COLO829 (cell line): ENCODE results near the gene C6orf15.
"Not testable (repeated sequence)": the region's sequence is repeated elsewhere in the genome, so short reads cannot be mapped to it uniquely, and the experiment has no call there.

Experiments
- DNase-seq: peaks from one replicate; pipeline ENCODE4 v3.0.0; 2012; ENCODE audit warnings: low spot score

The C6orf15 gene

DNA sequence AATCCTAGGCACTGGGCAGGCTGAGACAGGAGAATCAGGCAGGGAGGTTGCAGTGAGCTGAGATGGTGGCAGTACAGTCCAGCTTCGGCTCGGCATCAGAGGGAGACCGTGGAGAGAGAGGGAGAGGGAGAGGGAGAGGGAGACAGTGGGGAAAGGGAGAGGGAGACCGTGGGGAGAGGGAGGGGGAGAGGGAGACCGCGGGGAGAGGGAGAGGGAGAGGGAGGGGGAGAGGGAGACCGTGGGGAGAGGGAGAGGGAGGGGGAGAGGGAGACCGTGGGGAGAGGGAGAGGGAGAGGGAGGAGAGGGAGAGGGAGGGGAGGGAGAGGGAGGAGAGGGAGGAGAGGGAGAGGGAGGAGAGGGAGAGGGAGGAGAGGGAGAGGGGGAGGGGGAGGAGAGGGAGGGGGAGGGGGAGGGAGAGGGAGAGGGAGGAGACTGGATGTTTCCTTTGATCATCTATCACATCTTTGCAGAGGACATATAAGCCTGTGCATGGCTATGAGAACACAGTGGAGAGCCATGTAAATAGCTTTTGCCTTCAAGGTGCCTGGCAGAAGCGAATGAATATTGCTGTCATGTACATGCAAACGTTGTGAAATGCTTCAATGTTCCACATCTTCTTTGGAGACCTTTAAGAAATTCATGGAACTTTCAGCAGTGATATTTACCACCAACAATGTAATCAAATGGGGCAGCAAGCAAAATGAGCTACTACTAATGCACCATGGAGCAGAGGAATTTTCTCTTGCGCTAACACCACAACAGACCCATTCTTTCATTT is 44.3 kb downstream of the C6orf15 start:
- DNase-seq, result not testable (repeated sequence)

DNA sequence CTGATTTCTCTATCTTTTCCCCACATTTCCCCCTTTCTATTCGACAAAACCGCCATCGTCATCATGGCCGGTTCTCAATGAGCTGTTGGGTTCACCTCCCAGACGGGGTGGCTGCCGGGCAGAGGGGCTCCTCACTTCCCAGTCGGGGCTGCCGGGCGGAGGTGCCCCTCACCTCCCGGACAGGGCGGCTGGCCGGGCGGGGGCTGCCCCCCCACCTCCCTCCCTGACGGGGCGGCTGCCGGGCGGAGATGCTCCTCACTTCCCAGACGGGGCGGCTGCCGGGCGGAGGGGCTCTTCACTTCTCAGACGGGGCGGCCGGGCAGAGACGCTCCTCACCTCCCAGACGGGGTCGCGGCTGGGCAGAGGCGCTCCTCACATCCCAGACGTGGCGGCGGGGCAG is 45.3 kb downstream of the C6orf15 start:
- DNase-seq, result not testable (repeated sequence)

DNA sequence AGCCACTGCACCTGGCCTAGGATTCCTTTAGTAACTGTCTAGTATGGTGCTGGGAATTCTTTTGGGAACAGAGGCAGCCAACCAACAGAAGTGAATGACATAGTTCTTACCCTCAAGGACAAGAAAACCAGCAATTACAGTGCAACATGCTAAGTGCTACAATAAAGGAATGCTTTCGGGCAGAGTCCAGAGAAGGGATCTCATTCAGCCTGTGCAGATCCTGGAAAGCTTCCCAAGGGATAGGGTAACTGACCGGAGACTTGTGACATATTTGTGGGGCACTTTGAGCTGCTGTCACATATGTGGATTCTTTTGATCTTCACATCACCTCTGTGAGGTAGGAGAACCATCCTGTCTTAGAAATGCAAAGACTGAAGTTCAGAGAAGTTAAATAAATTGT is 46.8 kb downstream of the C6orf15 start:
- no peak for DNase-seq

DNA sequence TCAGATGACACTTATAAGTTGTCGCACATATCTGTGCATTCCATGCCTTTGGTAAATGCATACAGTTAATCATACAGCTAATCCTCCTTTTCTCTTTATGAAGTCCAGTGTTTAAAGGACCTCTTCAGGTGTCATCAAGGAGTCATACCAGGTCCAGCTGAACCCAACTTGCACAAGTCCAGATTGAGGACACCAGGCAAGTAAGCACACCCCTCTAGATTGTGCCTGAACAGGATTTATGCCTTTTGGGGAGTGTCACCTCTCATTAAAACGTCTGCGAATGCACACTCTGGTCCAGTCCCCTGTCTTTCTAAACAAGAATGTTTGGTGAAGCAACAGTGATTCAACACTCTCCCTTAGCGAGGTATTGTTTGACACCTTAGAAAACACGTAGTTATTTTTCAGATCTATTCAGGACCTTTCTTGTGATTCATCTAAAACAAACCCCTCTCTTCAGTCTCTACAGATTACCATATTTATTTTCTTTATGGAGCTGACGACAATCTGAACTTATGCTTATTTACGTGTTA is 48.4 kb downstream of the C6orf15 start:
- DNase-seq, result no peak
